ENCODE measurements around the gene HEXD.

DNA sequence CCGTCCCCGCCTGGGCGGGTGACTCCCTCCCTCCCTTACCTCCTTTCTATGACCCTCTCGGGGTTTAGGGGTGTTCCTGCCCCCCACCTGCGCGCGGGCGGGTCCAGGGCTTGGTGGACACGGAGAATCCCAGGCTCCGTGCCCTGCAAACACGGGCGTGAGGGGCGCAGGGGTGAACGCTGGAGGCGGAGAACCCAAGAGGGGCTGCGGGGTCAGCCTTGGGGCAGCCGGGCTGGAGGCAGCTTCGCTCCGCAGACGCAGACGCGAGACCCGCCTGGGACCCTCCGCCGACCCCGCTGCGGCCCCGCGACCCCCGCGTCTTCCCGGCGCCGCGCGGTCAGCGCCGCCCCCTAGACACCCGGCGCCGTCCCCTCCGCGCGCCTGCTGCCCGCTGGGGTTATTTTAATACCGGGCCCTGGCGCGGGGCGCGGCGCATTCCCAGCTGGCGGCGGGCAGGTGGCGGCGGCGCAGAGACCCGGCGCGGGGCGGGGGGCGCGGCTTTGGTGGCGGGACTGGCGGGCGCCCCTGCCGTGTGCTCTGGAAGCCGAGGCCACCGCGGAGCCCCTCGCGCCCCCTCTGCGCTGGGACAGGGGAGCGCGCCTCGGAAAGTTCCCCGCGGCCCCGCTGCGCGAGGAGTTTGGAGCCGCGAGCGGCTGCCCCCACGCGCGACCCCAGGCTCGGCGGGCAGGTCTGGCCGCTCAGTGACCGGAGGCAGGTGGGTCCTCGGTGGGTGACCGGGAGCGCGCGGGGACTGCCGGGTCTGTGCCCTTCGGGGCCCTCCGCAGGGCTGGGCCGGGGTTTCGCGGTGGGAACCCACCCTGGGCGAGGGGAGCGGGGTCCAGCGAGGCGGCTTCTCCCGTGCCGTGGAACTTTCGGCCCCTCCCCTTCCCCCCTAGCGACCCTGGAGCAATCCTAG, 46.6 kb upstream of the HEXD start, which contains the start of gene UTS2R:
- TF ChIP-seq, protein P1, sequence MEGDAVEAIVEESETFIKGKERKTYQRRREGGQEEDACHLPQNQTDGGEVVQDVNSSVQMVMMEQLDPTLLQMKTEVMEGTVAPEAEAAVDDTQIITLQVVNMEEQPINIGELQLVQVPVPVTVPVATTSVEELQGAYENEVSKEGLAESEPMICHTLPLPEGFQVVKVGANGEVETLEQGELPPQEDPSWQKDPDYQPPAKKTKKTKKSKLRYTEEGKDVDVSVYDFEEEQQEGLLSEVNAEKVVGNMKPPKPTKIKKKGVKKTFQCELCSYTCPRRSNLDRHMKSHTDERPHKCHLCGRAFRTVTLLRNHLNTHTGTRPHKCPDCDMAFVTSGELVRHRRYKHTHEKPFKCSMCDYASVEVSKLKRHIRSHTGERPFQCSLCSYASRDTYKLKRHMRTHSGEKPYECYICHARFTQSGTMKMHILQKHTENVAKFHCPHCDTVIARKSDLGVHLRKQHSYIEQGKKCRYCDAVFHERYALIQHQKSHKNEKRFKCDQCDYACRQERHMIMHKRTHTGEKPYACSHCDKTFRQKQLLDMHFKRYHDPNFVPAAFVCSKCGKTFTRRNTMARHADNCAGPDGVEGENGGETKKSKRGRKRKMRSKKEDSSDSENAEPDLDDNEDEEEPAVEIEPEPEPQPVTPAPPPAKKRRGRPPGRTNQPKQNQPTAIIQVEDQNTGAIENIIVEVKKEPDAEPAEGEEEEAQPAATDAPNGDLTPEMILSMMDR (IDR thresholded peaks at IDR 0.05; ENCODE audit: low read depth, low read length, poor library complexity, severe bottlenecking): no peak
- no peak for TF ChIP-seq EZH2phosphoT487 (IDR thresholded peaks at IDR 0.05; ENCODE audit: borderline replicate concordance, low read length)
